GM21381 (cell line): ENCODE data around the gene SPDYE2.
"Not testable (repeated sequence)": the region's sequence is repeated elsewhere in the genome, so short reads cannot be mapped to it uniquely, and the experiment has no call there.

Experiments
- ATAC-seq: cut with Tn5 transposase; IDR thresholded peaks from one replicate; pipeline ENCODE4 v1.9.1; 2021; ENCODE audit warnings: mild to moderate bottlenecking, moderate library complexity; ENCODE audit not compliant: unreplicated experiment

The SPDYE2 gene

DNA sequence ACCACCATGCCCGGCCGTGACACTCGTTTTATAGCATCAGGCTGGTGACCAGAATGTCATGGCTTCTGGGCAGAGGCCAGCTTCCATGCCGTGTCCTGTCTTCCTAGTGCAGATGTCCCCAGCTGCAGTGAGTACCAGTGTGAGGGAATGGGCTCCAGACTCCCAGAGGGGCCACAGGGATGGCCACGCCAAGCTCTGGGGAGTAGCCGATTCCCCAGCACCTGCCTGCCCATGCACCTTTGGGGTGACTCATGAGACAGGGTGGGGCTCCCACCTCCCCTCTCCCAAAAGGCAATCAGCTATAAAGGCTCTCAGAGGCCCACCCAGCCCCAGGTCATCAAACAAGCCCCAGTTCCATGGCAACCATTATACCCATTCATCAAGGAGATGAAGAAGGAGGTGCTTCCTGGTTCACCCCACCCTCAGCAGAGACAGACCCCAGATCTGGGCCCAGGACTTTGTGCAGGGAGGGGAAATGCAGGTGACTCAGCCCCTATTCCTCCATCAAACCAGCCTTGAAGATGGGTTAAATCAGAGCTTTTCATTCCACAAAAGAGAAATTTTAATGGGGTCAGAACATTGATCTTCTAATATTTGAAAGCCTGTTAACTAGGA is at the start of gene SPDYE2:
Gene SPDYE2 (plus strand): TSS at position 419 of the 615 bp plus-strand sequence. CDS start 2,030 bp downstream, outside the sequence.
- ATAC-seq = not testable (repeated sequence)

DNA sequence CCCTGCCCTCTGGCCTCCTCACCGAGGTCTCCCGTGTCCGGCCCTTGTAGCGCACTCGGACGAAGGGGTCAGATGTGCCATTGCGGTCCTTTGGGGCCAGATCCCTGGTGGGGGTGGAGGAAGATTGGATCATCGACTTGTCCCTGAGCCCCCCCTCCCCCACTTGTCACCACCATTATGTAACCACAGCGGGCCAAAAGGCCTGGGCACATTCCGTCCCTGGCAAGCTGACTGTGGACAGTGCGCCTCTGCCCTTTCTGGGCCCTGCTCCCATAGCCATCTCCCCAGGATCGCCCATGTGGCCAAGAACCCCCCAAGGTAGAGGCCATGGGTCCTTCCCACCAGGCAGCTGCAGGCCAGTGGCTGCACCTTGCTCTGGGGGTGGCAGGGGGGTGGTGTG is 47.9 kb upstream of the SPDYE2 start:
- not testable (repeated sequence) for ATAC-seq

DNA sequence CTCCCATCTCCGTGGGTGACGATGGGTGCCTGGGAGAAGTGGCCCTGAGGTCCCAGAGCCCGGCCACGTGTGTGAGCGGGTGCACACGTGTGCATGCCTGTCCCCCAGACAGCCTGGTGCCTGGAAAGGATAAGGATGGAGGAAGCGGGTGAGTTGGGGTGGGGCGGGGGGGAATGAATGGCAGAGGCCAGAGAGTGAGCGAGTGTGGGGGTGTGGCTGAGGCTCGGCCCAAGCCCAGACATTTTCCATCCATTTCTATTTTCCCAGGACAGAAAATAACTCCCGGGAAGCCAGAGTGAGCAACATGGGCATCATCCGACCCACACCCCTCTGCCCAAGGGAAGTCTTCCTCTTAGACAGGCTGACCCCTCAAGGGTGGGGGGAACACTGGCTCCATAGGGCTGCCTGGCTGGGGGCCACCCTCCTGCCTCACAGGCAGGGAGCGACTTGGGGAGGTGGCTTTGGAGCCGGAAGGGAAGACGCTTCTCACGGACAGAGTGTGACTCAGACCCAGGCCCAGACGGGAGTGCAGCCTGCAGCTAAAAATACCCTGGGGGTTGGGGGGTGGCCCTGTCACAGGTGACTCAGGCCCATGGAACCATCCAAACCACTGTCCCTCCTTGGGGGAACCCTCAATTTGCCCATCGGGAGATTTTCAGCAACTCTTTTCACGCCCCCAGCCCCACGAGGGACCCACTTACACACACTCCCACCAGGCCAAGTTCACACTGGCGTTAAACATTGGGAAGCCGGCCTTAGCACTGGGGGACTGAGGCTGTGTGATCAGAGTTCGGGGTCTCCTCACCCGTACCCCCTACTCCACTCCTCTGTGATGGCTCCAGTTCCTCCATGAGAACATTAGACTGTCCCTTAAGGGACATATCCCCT is 45.5 kb upstream of the SPDYE2 start:
- ATAC-seq = not testable (repeated sequence)

- not testable (repeated sequence) for ATAC-seq
Measured at GRCh38 chr7:102507410-102508088, 43.5 kb upstream of the SPDYE2 start.

- not testable (repeated sequence) for ATAC-seq
Measured at GRCh38 chr7:102510575-102510974, 40.5 kb upstream of the SPDYE2 start.

DNA sequence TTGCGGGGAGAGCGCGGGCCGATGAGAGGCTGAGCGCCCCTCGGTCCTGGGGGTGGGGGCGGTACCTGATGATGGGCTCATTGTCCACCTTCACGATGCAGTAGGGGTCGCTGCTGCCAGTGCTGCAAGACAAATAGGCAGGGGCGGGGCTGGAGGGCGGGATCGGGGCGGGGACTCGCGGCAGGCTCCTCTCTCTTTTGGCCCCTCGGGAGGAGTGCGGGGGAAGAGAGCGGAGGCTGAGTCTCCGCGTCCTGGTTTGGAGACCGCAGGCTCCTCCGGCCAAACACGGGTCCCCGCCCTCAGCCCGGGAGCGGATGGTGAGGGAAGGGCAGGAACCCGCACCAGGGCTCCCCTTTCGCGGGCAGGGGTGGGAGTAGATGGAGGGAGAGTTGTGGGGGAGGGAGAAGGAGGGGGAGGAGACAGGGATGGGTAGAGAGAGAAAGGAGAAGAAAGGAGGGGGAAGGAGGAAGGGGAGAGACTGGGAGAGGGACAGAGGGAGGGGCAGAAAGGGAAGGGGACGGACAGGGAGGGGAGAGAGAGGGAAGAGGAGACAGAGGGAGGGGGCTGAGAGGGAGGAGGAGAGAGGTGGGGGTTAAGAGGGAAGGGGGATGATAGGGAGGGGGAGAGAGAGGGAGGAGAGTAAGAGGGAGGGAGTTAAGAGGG is 39.0 kb upstream of the SPDYE2 start:
- ATAC-seq = peak; percentile 36

DNA sequence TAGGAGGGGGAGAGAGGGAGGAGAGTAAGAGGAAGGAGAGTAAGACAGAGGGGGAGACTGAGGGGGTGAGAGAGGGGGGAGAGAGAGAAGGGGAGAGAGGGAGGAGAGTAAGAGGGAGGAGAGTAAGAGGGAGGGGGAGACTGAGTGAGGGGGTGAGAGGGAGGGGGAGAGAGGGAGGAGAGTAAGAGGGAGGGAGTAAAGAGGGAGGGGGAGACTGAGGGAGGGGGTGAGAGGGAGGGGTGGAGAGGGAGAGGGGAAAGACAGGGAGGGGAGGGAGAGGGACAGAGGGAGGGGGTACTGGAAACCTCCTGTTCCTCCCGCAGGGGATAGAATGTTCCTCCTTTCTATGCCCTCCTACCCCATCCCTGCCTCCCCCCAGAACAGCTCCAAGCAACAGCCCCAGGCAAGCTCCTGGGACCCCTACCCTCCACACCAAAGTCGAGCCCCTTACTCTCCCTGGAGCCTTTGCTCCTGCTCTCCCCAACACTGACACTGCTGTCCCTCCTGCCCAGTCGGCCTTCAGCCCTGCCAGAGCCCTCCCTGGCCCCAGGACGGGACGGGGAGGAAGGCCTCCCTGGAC is 38.3 kb upstream of the SPDYE2 start:
- not testable (repeated sequence) for ATAC-seq

- ATAC-seq = peak; percentile 60
Measured at GRCh38 chr7:102514881-102515721, 35.9 kb upstream of the SPDYE2 start.

DNA sequence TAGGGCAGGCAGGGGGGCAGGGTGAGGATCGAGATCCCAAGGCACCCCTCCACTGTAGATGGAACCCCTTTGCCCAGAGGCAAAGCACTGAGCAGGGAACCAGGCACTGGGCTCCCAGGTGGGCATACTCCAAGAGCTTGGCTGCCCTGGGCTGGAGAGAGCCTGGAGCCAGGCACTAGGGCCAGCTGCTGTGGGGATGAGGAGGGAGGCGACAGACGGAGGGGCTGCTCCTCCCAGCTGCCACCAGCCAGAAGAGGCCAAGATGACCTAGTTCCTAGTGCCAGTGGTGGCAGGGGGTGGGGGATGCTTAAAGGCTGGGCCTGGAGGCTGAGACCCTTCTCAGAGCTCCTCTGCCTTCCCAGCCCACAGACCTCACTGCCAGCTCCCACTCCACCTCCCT is 35.1 kb upstream of the SPDYE2 start:
- not testable (repeated sequence) for ATAC-seq

- not testable (repeated sequence) for ATAC-seq
Measured at GRCh38 chr7:102516951-102517350, 34.1 kb upstream of the SPDYE2 start.

- peak; percentile 81 for ATAC-seq
Measured at GRCh38 chr7:102517550-102518147, 33.4 kb upstream of the SPDYE2 start, which contains the start of gene RASA4B. Gene RASA4B (minus strand): TSS chr7:102517777. CDS start chr7:102517710, 67 bp downstream.

GRCh38 chr7:102520797-102521196 is 30.2 kb upstream of the SPDYE2 start:
- ATAC-seq = not testable (repeated sequence)

- ATAC-seq = not testable (repeated sequence)
Measured at GRCh38 chr7:102524803-102525202, 26.2 kb upstream of the SPDYE2 start.

- ATAC-seq = not testable (repeated sequence)
Measured at GRCh38 chr7:102527182-102527581, 23.8 kb upstream of the SPDYE2 start.

DNA sequence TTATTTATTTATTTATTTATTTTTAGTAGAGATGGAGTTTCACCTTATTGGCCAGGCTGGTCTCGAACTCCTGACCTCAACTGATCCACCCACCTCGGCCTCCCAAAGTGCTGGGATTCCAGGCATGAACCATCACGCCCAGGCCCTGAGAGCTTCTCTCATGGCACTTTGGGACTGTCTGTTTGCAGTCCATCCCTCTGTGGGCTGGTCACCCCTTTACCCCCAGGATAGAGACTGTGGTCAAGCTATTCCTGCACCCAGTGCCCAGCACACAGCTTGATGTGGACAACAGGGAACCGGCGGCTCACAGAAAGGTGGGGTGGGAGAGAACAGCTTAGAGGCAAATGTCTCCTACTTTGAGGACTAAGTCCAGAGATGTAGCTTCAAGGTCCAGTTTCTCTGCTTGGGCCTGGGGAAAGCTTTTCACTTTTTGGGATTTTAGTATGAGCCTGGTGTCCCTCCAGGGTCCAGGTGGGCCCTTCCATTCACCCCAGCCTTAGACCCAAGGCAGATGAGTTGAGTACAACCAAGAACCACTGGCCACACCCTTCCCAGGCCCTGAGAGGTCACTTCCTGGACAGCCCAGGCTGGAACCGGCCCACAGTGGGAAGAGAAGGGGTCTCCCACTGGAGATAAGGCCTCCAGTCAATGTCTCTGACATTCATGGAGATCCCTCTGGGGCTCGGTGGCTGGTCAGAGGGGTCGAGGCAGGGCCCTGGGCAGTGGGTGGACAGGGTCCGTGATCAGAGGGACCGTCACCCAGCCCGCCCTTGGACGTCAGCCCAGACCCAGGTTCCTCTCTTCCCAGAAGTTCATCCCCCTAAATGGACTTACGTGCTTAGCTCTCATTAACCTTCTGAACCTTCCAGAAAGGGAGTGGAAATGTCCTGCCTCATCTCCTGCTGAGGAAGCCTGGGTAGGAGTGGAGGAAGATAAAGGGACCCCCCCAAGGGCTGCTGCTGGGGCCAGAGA is 22.9 kb upstream of the SPDYE2 start:
- not testable (repeated sequence) for ATAC-seq

GRCh38 chr7:102531583-102531982 is 19.4 kb upstream of the SPDYE2 start:
- not testable (repeated sequence) for ATAC-seq

- not testable (repeated sequence) for ATAC-seq
Measured at GRCh38 chr7:102532127-102532526, 18.9 kb upstream of the SPDYE2 start.
